Thoracic aorta (tissue), 2 donors: ENCODE data around the gene LIX1L. TPM values are rescaled to one million over a fixed set of nuclear protein-coding genes. Genes with fewer than 3 reads are reported as not detected.

ENCODE experiments used
- ATAC-seq: fragments of 150-250 bp; one replicate; pipeline ENCODE4 v1.8.0; 2017; ENCODE audit warnings: low read depth; ENCODE audit not compliant: insufficient number of reproducible peaks, low FRiP score
- DNase-seq: peaks from one replicate; pipeline ENCODE4 v3.0.0-alpha.2; 2020; ENCODE audit warnings: low spot score
- H3K27ac ChIP-seq, 2 donors: fragments of 200-600 bp; sonication (generic); 1 replicate in 1 of 2; 2 replicates in 1 of 2; pipeline ENCODE4 v1.5.1; 2016; ENCODE audit warnings: mild to moderate bottlenecking in 2 of 2, moderate library complexity in 2 of 2
- H3K27me3 ChIP-seq: fragments of 200-600 bp; sonication (generic); replicated peaks from 2 replicates; pipeline ENCODE4 v1.6.0; 2016; ENCODE audit warnings: mild to moderate bottlenecking; ENCODE audit not compliant: insufficient read depth
- H3K36me3 ChIP-seq: fragments of 200-600 bp; sonication (generic); one replicate; pipeline ENCODE4 v1.5.1; 2016
- H3K4me1 ChIP-seq, 2 donors: fragments of 200-600 bp; sonication (generic); 1 replicate in 1 of 2; 2 replicates in 1 of 2; pipeline versions ENCODE4 v1.5.1 to v1.6.0; 2016; ENCODE audit warnings: low read depth in 2 of 2, mild to moderate bottlenecking in 1 of 2; ENCODE audit not compliant: control insufficient read depth in 1 of 2
- H3K4me3 ChIP-seq: fragments of 200-600 bp; sonication (generic); 2 replicates; pipeline ENCODE4 v1.5.1; 2016; ENCODE audit warnings: mild to moderate bottlenecking
- H3K9me3 ChIP-seq: fragments of 200-600 bp; sonication (generic); 2 replicates; pipeline ENCODE4 v1.5.1; 2016
- total RNA-seq, 2 donors: library from RNA; depleted of rRNA; stranded (reverse); fragments of >200 nt; gene quantifications; one replicate each; pipeline versions ENCODE4 v1.1.0 to v1.2.3, GENCODE V29; 2016
- TF ChIP-seq, protein P1 (sequence below): fragments of 200-600 bp; sonication (generic); IDR thresholded peaks from one replicate; pipeline ENCODE4 v1.5.1; 2019; ENCODE audit warnings: antibody characterized with exemption

LIX1L gene
- total RNA-seq, 2 donors from 2014 or later: 45.4 to 49.5 TPM

DNA sequence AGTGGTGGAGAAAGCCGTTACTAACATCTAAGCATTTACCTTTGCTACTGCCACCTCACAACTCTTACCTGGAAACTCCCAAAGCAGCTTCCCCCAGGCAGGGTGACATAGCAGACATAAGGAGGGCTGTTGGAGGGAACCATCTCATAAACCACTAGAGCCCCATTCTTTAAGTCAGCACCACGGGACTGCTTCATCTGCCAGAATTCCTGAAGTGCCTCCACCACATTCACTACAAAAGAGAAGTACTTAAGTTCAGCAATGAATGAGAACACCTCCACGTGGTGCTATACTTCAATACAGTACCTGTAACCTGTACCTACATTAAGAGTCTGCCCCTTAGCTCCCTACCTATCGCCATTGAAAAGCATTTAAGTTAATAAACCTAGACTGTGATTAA is 10.3 kb downstream of the LIX1L start:
- peaks cover 21% of the 10 kb centered on the region for H3K36me3 ChIP-seq
- DNase-seq (no peak), ATAC-seq (no peak)
- H3K4me1 ChIP-seq: peaks cover 5 to 28% of the 10 kb centered on the region in 2 donors
- H3K9me3 ChIP-seq: no peaks in the 10 kb centered on the region
- H3K4me3 ChIP-seq: no peak overlapping the region
- TF ChIP-seq, protein P1, sequence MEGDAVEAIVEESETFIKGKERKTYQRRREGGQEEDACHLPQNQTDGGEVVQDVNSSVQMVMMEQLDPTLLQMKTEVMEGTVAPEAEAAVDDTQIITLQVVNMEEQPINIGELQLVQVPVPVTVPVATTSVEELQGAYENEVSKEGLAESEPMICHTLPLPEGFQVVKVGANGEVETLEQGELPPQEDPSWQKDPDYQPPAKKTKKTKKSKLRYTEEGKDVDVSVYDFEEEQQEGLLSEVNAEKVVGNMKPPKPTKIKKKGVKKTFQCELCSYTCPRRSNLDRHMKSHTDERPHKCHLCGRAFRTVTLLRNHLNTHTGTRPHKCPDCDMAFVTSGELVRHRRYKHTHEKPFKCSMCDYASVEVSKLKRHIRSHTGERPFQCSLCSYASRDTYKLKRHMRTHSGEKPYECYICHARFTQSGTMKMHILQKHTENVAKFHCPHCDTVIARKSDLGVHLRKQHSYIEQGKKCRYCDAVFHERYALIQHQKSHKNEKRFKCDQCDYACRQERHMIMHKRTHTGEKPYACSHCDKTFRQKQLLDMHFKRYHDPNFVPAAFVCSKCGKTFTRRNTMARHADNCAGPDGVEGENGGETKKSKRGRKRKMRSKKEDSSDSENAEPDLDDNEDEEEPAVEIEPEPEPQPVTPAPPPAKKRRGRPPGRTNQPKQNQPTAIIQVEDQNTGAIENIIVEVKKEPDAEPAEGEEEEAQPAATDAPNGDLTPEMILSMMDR: no peak
- H3K27me3 ChIP-seq: no peaks in the 10 kb centered on the region
- H3K27ac ChIP-seq: no peak overlapping the region

DNA sequence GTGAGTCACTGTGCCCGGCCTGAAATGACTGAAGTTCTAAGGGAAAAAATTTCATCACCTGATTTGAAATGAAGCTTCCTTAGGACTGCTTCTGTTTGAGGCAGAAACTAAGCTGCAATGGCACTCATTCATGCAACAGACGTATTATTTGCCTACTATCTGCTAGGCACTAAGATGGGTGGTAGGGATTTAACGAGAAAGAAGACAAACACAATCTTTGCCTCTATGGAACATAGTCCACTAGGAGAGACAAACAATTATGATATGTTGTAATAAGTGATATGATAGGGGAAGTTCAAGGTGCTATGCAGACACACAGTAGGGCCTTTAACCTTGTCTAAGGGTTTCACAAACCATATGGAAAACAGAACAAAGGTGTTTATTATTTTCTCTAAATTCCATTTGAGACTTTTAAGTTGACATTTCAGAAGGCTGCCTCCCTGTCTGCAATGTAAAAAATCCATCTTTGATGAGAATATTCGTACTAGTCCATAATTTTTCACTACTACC is 11.3 kb downstream of the LIX1L start:
- Histone ChIP-seq H3K4me1 (peaks cover 3 to 20% of the 10 kb centered on the region in 2 donors), H3K9me3 (no peaks in the 10 kb centered on the region), H3K36me3 (peaks cover 30% of the 10 kb centered on the region), H3K4me3 (no peak overlapping the region), H3K27ac (no peak overlapping the region), H3K27me3 (no peaks in the 10 kb centered on the region)
- ATAC-seq (no peak), DNase-seq (no peak)
- TF ChIP-seq, protein P1: no peak

DNA sequence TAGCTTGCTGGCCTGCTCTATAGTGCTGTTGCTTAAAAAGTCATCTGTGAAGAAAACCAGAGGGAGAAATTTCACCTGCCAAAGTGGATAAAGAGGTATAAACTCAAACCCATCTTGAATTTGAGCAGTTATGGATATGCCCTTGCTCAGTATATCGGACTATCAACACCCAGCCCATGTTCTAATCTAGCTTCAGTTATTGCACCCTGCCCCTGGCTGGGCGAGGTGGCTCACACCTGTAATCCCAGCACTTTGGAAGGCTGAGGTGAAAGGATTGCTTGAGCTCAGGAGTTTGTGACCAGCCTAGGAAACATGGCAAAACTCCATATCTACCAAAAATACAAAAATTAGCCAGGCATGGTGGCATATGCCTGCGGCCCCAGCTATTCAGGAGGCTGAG is 13.3 kb downstream of the LIX1L start:
- H3K9me3 ChIP-seq: no peaks in the 10 kb centered on the region
- no peak for ATAC-seq
- TF ChIP-seq, protein P1: no peak
- H3K4me1 ChIP-seq: peaks cover 0 to 17% of the 10 kb centered on the region in 2 donors
- no peak overlapping the region for H3K27ac ChIP-seq
- no peaks in the 10 kb centered on the region for H3K27me3 ChIP-seq
- no peak for DNase-seq
- peaks cover 41% of the 10 kb centered on the region for H3K36me3 ChIP-seq
- no peak overlapping the region for H3K4me3 ChIP-seq

DNA sequence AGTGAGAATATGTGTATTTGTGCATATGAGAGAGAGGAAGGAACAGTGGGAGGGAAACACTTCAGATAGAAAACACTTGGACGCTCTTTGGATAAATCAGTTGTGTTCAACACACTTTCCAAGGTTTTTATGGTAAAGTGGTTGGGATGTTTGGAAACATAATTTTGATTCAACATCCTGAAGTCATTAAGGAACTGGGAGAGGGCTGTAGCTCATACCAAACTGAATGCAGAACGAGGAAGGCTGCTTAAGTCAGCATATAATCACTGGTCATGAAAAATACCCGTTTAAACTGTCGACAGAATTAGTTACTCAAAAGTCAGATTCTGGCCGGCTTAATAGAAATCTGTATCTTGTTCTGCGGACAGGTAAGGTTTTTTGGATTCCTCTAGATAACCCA is 14.9 kb downstream of the LIX1L start:
- DNase-seq (no peak), ATAC-seq (no peak)
- Histone ChIP-seq H3K27ac (no peak overlapping the region), H3K36me3 (peaks cover 41% of the 10 kb centered on the region), H3K4me1 (peaks cover 0 to 17% of the 10 kb centered on the region in 2 donors), H3K4me3 (no peak overlapping the region), H3K27me3 (no peaks in the 10 kb centered on the region), H3K9me3 (no peaks in the 10 kb centered on the region)
- TF ChIP-seq, protein P1: no peak

DNA sequence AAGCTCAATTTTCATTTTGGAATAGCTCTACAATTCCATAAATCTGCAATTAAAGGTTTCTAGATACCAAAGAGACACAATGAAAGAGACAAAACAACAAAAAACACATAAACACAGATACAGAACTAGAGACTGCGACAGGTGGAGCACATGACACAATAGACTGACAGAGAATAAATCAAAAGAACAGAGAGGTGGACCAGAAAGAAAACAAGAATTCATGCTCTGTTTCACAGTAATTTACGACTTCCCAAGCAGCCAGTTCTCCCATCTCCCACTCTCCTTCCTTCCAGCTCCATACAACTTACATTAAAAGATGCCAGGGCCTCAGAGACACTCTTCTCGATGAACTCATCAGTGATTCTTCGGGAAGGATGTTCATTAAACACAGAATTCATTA is 15.4 kb downstream of the LIX1L start:
- Histone ChIP-seq H3K27ac (no peak overlapping the region), H3K36me3 (peaks cover 40% of the 10 kb centered on the region), H3K4me1 (peaks cover 0 to 17% of the 10 kb centered on the region in 2 donors), H3K27me3 (no peaks in the 10 kb centered on the region), H3K4me3 (no peak overlapping the region), H3K9me3 (no peaks in the 10 kb centered on the region)
- DNase-seq (no peak), ATAC-seq (no peak)
- TF ChIP-seq, protein P1: no peak
